ENCODE data around the gene CASP6.

GRCh38 chr4:109684727-109685126, 18.5 kb downstream of the CASP6 start:
- TF ChIP-seq, protein P1, sequence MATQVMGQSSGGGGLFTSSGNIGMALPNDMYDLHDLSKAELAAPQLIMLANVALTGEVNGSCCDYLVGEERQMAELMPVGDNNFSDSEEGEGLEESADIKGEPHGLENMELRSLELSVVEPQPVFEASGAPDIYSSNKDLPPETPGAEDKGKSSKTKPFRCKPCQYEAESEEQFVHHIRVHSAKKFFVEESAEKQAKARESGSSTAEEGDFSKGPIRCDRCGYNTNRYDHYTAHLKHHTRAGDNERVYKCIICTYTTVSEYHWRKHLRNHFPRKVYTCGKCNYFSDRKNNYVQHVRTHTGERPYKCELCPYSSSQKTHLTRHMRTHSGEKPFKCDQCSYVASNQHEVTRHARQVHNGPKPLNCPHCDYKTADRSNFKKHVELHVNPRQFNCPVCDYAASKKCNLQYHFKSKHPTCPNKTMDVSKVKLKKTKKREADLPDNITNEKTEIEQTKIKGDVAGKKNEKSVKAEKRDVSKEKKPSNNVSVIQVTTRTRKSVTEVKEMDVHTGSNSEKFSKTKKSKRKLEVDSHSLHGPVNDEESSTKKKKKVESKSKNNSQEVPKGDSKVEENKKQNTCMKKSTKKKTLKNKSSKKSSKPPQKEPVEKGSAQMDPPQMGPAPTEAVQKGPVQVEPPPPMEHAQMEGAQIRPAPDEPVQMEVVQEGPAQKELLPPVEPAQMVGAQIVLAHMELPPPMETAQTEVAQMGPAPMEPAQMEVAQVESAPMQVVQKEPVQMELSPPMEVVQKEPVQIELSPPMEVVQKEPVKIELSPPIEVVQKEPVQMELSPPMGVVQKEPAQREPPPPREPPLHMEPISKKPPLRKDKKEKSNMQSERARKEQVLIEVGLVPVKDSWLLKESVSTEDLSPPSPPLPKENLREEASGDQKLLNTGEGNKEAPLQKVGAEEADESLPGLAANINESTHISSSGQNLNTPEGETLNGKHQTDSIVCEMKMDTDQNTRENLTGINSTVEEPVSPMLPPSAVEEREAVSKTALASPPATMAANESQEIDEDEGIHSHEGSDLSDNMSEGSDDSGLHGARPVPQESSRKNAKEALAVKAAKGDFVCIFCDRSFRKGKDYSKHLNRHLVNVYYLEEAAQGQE (IDR thresholded peaks at IDR 0.05; ENCODE audit: insufficient read depth in 1 of 2, low read depth in 2 of 2, low read length in 2 of 2): no peak
- no peak for TF ChIP-seq TAF1 (IDR thresholded peaks at IDR 0.05; ENCODE audit: borderline replicate concordance, insufficient read depth, low read length)
- TF ChIP-seq POLR2AphosphoS5 (IDR thresholded peaks at IDR 0.05; ENCODE audit: low read depth, low read length): no peak
- TF ChIP-seq SIN3A (IDR thresholded peaks at IDR 0.05; ENCODE audit: borderline replicate concordance, insufficient read depth, low read length): no peak
- TF ChIP-seq FOXP2 (optimal IDR thresholded peaks at IDR 0.05; ENCODE audit: borderline replicate concordance, extremely low read depth, extremely low read length, insufficient read depth): no peak

Data from PFSK-1 (cell line).